Measurements from ENCODE around the gene PPP1R14B.
A peak's percentile ranks its signal among the peaks of the same experiment; 100 is the strongest.

The PPP1R14B gene

DNA sequence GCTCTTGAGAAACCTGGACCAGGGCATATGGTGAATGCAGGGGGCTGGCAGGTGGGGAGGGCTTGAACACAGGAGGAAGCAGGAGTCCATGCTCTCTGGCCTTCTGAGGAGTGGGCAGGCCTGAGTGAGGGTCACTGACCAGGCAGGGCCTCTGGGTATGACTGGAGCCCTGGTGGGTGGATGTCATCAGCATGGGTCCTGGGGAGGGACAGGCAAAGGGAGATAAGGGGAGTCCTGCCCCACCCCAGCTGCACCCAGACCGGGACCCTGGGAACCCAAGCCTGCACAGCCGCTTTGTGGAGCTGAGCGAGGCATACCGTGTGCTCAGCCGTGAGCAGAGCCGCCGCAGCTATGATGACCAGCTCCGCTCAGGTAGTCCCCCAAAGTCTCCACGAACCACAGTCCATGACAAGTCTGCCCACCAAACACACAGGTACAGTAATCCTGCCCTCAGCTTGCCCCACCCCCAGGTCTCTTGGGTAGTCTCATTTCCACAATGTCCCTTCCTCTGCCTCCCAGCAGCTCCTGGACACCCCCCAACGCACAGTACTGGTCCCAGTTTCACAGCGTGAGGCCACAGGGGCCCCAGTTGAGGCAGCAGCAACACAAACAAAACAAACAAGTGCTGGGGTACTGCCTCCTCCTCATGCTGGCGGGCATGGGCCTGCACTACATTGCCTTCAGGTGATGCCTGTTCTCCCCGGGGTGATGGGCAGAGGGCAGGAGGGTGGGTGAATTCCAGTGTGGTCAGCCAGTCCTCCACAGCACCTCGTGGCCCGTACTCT, 14.4 kb downstream of the PPP1R14B start:
- H3K4me1 ChIP-seq (ENCODE audit: insufficient read depth, low read length): peaks cover 19% of the 10 kb centered on the region
- H3K4me3 ChIP-seq (ENCODE audit: low read length): no peak overlapping the region
- no peaks in the 10 kb centered on the region for H3K27me3 ChIP-seq (ENCODE audit: insufficient read depth, low read length)
- H3K36me3 ChIP-seq (ENCODE audit: insufficient read depth, low read length): no peaks in the 10 kb centered on the region
- H3K9me3 ChIP-seq (ENCODE audit: low read length): no peaks in the 10 kb centered on the region
- H2AFZ ChIP-seq (ENCODE audit: low read depth, low read length): no peak overlapping the region

DNA sequence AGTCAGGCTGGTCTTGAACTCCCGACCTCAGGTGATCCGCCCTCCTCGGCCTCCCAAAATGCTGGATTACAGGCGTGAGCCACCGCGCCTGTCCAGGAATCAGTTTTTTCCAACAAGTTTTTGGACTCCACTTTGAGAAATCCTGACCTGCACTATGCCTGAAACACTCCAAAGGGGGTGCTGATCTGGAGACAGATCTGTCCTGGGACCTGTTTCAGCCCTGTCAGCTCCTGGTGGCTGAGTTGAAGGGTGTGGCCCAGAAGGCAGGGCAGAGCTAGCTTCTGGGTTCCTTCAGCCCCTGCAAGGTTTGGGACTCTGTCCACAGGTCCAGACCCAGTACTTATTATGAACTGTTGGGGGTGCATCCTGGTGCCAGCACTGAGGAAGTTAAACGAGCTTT, 15.2 kb downstream of the PPP1R14B start:
- no peaks in the 10 kb centered on the region for H3K27me3 ChIP-seq (ENCODE audit: insufficient read depth, low read length)
- H3K4me3 ChIP-seq (ENCODE audit: low read length): no peak overlapping the region
- peaks cover 27% of the 10 kb centered on the region for H3K4me1 ChIP-seq (ENCODE audit: insufficient read depth, low read length)
- H2AFZ ChIP-seq (ENCODE audit: low read depth, low read length): no peak overlapping the region
- no peaks in the 10 kb centered on the region for H3K36me3 ChIP-seq (ENCODE audit: insufficient read depth, low read length)
- no peaks in the 10 kb centered on the region for H3K9me3 ChIP-seq (ENCODE audit: low read length)

DNA sequence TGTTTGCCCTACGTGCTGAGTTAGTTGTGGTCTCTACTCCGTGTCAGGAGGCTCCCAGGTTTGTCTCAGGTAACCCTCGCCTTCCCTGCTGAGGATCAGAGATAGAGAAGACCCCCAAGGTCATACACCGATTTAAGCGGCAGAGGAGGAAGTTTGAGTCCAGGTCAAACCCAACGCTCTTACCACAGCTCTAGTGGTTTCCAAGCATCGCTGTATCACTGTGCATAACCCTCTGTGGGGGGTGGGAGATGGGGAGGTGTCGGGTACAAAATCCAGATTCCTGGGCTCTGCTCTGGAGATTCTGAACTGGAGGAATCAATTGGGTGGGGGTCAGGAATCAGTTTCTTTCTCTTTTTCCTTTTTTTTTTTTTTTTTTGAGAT, 15.8 kb downstream of the PPP1R14B start:
- no peaks in the 10 kb centered on the region for H3K36me3 ChIP-seq (ENCODE audit: insufficient read depth, low read length)
- H3K9me3 ChIP-seq (ENCODE audit: low read length): no peaks in the 10 kb centered on the region
- no peaks in the 10 kb centered on the region for H3K27me3 ChIP-seq (ENCODE audit: insufficient read depth, low read length)
- H3K4me3 ChIP-seq (ENCODE audit: low read length): peak overlapping the region; percentile 70
- H3K4me1 ChIP-seq (ENCODE audit: insufficient read depth, low read length): peaks cover 28% of the 10 kb centered on the region
- H2AFZ ChIP-seq (ENCODE audit: low read depth, low read length): peak overlapping the region; percentile 58

DNA sequence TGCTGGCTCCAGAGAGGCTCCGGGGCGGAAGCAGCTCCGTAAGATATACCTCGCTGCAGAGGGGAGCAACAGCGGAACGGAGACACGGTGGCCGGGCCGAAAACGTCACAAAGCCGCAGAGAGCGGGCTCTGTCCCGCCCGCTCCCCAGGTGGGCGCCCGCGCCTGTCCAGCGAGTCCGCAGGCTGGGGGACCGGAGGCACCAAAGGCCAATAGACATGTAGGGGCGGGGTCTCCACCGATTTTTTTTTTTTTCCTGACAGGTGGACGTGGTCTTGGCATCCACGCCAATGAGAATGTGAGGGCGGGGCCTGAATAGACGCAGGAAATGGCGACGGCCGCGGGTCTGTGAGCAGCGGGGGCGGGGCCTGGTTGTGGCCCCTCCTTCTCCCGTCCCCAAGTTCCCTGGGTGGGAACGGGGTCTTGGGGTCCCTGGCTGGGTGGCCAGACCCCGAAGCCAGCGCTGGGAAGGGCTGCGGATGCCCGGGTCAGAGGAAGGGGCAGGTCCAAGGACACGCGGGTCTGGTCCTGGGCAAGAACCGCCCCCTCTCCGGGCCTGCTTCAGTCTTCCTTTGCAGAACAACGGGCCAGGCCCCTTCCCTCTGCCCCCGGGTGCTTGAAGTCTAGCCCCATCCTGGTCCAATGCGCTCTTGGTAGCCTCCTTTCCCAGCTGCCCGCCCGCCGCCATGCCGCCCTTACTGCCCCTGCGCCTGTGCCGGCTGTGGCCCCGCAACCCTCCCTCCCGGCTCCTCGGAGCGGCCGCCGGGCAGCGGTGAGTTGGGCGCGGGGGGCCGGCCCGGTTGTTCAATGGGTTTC, 16.4 kb downstream of the PPP1R14B start, which contains the start of gene DNAJC4:
TSS of gene DNAJC4 (plus strand) at position 378 of the 814 bp plus-strand sequence. CDS start at position 685, 307 bp downstream.
- no peaks in the 10 kb centered on the region for H3K9me3 ChIP-seq (ENCODE audit: low read length)
- peaks cover 30% of the 10 kb centered on the region for H3K4me1 ChIP-seq (ENCODE audit: insufficient read depth, low read length)
- no peaks in the 10 kb centered on the region for H3K36me3 ChIP-seq (ENCODE audit: insufficient read depth, low read length)
- H2AFZ ChIP-seq (ENCODE audit: low read depth, low read length): peak within 1 kb of the TSS; percentile 58
- peak within 1 kb of the TSS; percentile 70 for H3K4me3 ChIP-seq (ENCODE audit: low read length)
- H3K27me3 ChIP-seq (ENCODE audit: insufficient read depth, low read length): no peaks in the 10 kb centered on the region

DNA sequence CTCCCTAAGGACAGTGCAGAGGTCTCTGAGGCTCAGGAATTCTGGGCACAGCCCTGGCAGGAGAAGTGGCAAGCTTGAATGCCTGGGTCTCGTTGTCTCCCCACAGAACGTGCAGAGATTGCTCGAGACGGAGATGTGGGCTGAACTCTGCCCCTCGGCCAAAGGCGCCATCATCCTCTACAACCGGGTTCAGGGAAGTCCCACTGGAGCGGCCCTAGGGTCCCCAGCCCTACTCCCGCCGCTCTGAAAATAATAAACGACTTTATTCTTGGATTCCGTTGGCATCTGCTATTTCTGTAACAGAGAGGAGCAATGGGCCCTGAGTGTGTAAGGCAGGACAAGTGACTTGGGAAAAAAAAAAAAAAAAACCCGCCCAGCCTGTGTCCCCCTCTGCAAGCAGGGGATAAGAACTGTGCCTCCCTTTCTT, 17.0 kb downstream of the PPP1R14B start:
- Histone ChIP-seq H2AFZ (ENCODE audit: low read depth, low read length) (peak overlapping the region; percentile 58), H3K4me3 (ENCODE audit: low read length) (peak overlapping the region; percentile 70), H3K36me3 (ENCODE audit: insufficient read depth, low read length) (no peaks in the 10 kb centered on the region), H3K27me3 (ENCODE audit: insufficient read depth, low read length) (no peaks in the 10 kb centered on the region), H3K9me3 (ENCODE audit: low read length) (no peaks in the 10 kb centered on the region), H3K4me1 (ENCODE audit: insufficient read depth, low read length) (peaks cover 36% of the 10 kb centered on the region)

DNA sequence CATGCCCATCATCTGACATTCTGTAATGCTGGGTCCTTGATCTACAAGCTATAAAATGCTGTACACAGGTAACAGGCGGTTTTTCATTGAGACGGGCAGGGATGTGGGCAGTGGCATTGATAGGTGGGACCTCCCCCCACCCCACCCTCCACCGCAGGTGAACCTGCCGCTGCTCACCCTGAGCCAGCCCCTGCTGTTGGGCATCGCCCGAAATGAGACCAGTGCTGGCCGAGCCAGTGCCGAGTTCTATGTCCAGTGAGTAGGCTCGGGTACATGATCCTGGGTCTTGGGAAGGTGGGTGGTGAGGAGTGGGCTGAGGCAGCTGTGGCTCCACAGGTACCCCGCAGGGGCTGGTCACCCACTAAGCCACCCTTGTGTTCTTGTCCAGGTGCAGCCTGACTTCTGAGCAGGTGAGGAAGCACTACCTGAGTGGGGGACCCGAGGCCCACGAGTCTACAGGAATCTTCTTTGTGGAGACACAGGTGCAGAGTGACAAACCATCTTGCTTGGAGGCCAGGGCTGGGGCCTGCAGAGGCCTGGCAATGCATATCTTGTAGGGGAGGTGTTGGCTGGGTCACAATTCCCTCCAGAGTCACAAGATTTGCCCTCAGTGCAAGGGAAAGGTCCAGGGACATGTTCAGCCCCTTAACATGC, 17.5 kb downstream of the PPP1R14B start:
- Histone ChIP-seq H3K27me3 (ENCODE audit: insufficient read depth, low read length) (no peaks in the 10 kb centered on the region), H3K36me3 (ENCODE audit: insufficient read depth, low read length) (peaks cover 5% of the 10 kb centered on the region), H2AFZ (ENCODE audit: low read depth, low read length) (peak overlapping the region; percentile 58), H3K4me1 (ENCODE audit: insufficient read depth, low read length) (peaks cover 37% of the 10 kb centered on the region), H3K4me3 (ENCODE audit: low read length) (peak overlapping the region; percentile 70), H3K9me3 (ENCODE audit: low read length) (no peaks in the 10 kb centered on the region)

DNA sequence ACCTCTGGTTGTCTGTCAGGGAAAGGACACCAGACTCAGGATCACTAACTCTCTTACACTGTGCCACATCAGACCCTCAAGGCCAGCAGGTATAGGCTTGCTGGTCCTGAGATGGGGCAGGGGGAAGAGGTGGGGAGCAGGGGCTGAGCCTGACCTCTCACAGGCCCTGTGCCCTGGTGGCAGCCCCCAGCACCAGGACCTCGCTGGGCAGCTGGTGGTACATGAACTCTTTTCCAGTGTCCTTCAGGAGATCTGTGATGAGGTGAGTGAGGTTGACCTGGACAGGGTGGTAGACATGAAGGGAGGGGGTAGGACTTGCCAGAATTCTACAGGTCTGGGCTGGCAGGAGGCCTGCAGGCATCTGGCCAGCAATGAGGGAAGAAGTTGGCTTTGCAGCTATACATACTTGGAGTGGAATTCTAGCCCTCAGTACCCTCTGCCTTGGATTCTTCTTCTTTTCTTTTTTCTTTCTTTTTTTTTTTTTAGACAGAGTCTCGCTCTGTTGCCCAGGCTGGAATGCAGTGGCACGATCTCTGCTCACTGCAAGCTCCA, 19.3 kb downstream of the PPP1R14B start:
- no peak overlapping the region for H2AFZ ChIP-seq (ENCODE audit: low read depth, low read length)
- peaks cover 37% of the 10 kb centered on the region for H3K4me1 ChIP-seq (ENCODE audit: insufficient read depth, low read length)
- H3K9me3 ChIP-seq (ENCODE audit: low read length): no peaks in the 10 kb centered on the region
- H3K36me3 ChIP-seq (ENCODE audit: insufficient read depth, low read length): peaks cover 17% of the 10 kb centered on the region
- no peaks in the 10 kb centered on the region for H3K27me3 ChIP-seq (ENCODE audit: insufficient read depth, low read length)
- H3K4me3 ChIP-seq (ENCODE audit: low read length): no peak overlapping the region

DNA sequence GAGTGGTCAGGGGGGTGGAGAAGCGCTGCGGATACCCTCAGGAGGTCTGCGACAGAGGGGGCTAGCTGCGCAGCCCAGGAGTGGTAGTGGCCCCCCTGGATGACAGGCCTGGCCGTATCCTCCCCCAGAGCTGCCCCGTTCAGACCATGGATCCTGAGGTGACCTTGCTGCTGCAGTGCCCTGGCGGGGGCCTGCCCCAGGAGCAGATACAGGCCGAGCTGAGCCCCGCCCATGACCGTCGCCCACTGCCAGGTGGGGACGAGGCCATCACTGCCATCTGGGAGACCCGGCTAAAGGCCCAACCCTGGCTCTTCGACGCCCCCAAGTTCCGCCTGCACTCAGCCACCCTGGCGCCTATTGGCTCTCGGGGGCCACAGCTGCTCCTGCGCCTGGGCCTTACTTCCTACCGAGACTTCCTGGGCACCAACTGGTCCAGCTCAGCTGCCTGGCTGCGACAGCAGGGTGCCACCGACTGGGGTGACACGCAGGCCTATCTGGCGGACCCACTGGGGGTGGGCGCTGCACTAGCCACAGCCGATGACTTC, 20.2 kb downstream of the PPP1R14B start:
- Histone ChIP-seq H3K4me3 (ENCODE audit: low read length) (peak overlapping the region; percentile 71), H3K27me3 (ENCODE audit: insufficient read depth, low read length) (no peaks in the 10 kb centered on the region), H3K4me1 (ENCODE audit: insufficient read depth, low read length) (peaks cover 37% of the 10 kb centered on the region), H3K36me3 (ENCODE audit: insufficient read depth, low read length) (peaks cover 17% of the 10 kb centered on the region), H2AFZ (ENCODE audit: low read depth, low read length) (peak overlapping the region; percentile 50), H3K9me3 (ENCODE audit: low read length) (no peaks in the 10 kb centered on the region)

DNA sequence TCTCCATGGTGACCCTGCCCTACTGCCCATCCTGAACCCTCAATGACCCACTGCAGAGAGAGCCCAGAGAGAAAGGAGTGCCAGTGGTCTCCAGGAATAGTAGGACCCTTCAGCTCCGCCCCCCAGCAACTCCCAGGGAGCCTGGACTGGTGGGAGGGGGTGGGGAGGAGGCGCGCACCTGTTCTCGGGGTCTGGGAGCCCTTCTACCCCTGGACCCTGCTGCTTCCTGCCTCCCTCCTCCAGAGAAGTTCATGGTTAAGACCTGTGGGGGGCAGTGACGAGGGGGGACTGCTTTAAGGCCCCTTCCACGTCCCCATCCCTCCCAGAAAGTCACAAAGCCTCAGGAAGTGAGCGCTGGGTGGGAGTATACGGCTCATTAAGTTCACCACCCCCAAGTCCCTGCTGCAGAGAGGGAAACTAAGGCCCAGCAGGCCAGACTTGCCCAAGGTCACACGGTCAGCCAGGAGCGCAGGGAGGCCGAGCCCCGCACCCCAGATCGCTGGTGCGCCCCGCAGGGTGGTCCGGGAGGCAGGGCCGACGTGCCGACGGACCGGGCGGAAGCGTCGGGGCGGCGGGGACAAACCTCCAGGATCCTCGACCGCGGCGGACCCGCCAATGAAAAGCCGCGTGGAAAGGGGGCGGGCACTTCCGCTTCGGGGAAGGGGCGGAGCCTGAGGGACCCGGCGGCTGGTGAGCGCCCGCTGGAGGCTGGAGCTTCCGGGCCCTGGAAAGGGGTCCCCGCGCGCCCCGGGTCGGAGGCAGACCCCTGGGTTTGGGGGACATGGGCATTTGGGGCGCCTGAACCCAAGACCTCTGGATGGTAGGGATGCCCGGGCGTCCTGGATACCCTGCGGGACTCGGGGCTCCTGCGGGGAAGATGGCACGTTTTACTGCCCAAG, 20.9 kb downstream of the PPP1R14B start, which contains the start of the genes NUDT22 and TRPT1:
TSS of gene NUDT22 (plus strand) at position 667 of the 899 bp plus-strand sequence. CDS start 379 bp downstream, outside the sequence.
TSS of gene TRPT1 (minus strand) at position 579 of the 899 bp plus-strand sequence. CDS start at position 253, 326 bp downstream.
- Histone ChIP-seq H3K36me3 (ENCODE audit: insufficient read depth, low read length) (peaks cover 17% of the 10 kb centered on the region), H3K27me3 (ENCODE audit: insufficient read depth, low read length) (no peaks in the 10 kb centered on the region), H3K4me1 (ENCODE audit: insufficient read depth, low read length) (peaks cover 32% of the 10 kb centered on the region), H3K4me3 (ENCODE audit: low read length) (peak within 1 kb of the TSS; percentile 71), H2AFZ (ENCODE audit: low read depth, low read length) (peak within 1 kb of the TSS; percentile 50), H3K9me3 (ENCODE audit: low read length) (no peaks in the 10 kb centered on the region)

DNA sequence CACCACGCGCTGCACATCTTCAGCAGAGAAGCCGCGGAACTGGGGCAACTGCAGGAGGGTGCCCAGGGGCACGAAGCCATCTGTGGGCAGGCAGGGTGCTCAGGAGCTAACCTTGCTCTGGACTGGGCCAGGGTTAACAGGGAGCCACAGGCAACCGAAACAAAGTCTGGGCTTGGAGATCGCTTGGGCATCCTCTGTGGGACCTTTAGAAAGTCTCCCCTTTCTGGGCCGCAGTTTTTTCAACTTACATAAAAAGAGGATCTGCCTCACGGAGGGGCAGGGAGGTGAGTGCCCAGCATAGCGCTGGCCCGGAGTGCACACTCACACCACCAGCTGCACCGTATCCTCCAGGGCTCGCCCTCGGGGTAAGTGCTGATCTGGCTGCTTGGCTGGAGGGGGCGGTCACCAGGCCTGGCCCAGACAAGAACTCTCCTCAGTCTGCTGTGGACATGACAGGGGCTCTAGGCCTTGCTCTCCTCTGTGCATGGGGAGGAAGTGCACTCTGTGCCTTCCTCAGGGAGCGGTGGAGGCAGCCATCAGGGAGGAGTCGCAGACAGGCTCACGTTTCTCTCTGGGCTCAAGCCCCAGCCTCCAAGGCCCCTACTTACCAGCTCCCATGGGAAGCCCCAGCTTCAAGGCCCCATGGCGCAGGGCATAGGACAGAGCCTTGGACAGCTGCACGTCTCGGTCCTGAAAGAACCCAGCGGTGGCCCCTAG, 21.7 kb downstream of the PPP1R14B start:
- peaks cover 32% of the 10 kb centered on the region for H3K4me1 ChIP-seq (ENCODE audit: insufficient read depth, low read length)
- no peaks in the 10 kb centered on the region for H3K9me3 ChIP-seq (ENCODE audit: low read length)
- H3K4me3 ChIP-seq (ENCODE audit: low read length): peak overlapping the region; percentile 71
- peaks cover 17% of the 10 kb centered on the region for H3K36me3 ChIP-seq (ENCODE audit: insufficient read depth, low read length)
- H3K27me3 ChIP-seq (ENCODE audit: insufficient read depth, low read length): no peaks in the 10 kb centered on the region
- peak overlapping the region; percentile 50 for H2AFZ ChIP-seq (ENCODE audit: low read depth, low read length)

DNA sequence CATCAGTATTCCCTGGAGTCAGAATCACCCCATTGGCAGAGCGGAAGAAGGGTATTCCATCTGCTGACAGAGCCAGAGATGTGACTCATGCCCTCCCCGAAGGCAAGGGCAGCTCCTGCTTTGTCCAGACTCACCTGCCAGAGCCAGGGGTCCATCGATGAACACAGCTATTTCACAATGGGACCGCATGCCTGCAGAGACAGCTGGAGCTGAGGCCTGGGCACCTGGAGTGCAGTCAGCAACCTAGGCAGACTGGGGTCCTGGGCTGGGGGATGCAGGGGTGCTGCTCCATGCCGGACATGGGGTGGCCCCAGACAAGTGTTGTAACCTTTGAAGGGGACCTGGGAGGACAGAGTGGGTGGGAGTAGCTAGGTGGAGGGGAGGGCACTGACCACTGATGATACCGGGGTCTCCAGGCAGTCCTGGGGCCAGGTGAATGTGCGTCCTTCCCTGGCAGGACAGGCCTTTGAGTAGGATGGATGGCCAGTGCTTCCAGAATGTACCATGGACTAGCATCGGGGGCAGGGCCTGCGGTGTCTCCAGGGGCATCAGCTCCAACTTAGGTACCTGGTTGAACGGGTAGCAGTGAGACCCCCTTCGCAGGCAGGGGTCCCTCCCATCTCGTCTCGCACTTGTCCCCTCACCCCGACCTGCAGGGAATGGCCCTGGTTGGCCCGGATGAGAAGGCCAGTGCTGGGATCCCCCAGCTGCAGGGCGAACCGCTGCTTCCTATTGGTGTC, 22.4 kb downstream of the PPP1R14B start:
- Histone ChIP-seq H3K4me1 (ENCODE audit: insufficient read depth, low read length) (peaks cover 25% of the 10 kb centered on the region), H2AFZ (ENCODE audit: low read depth, low read length) (no peak overlapping the region), H3K9me3 (ENCODE audit: low read length) (no peaks in the 10 kb centered on the region), H3K36me3 (ENCODE audit: insufficient read depth, low read length) (peaks cover 17% of the 10 kb centered on the region), H3K4me3 (ENCODE audit: low read length) (no peak overlapping the region), H3K27me3 (ENCODE audit: insufficient read depth, low read length) (no peaks in the 10 kb centered on the region)
